AG04449 (cell line): ENCODE measurements around the gene CDH20.

Experiments
- CTCF ChIA-PET: fragments of 350-600 bp; formaldehyde crosslinking; extraction: SDS; loops from one replicate; lab custom pipeline; 2021; ENCODE audit warnings: antibody characterized with exemption; lab: Yijun Ruan, JAX
- POLR2A ChIA-PET: fragments of 400-600, 350-600 bp; formaldehyde crosslinking; extraction: SDS; loops from one replicate; lab custom pipeline; 2020; ENCODE audit warnings: antibody characterized with exemption, inconsistent platforms; lab: Yijun Ruan, JAX
- DNase-seq: peaks from one replicate; pipeline ENCODE4 v3.0.0-alpha.2; 2010; ENCODE audit warnings: low read depth, low spot score
- H3K4me3 ChIP-seq: 2 replicates; pipeline ENCODE4 v1.5.1; 2011; ENCODE audit warnings: low read depth, mild to moderate bottlenecking, control low read depth, low read length
- TF ChIP-seq, protein P1 (sequence below): IDR thresholded peaks from one replicate; pipeline ENCODE4 v1.5.1; 2011; ENCODE audit warnings: mild to moderate bottlenecking, moderate library complexity, low read length, control low read depth, inconsistent platforms; ENCODE audit not compliant: insufficient read depth; ENCODE audit errors: missing control alignments

Gene CDH20

DNA sequence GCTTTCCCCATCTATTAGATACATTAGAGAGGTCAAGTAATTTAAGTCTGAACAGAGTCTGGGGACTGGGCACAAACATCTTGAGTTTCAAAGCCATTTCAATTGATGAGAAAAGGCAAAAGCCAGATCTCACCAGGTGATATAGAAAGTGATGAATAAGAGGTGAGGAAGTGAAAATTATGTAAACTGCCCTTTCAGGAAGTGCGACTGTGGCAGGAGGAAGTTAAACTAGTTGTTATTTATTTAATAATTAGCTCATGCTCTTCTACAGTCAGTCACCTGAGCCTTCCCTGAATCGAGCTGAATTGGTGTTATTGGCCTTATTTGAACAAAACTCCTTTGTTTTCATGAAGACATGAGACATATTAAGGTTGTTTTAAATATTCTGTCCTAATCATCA lies 115.1 kb downstream of the CDH20 start:
- H3K4me3 ChIP-seq = no peak overlapping the region
- no peak for DNase-seq
- TF ChIP-seq, protein P1, sequence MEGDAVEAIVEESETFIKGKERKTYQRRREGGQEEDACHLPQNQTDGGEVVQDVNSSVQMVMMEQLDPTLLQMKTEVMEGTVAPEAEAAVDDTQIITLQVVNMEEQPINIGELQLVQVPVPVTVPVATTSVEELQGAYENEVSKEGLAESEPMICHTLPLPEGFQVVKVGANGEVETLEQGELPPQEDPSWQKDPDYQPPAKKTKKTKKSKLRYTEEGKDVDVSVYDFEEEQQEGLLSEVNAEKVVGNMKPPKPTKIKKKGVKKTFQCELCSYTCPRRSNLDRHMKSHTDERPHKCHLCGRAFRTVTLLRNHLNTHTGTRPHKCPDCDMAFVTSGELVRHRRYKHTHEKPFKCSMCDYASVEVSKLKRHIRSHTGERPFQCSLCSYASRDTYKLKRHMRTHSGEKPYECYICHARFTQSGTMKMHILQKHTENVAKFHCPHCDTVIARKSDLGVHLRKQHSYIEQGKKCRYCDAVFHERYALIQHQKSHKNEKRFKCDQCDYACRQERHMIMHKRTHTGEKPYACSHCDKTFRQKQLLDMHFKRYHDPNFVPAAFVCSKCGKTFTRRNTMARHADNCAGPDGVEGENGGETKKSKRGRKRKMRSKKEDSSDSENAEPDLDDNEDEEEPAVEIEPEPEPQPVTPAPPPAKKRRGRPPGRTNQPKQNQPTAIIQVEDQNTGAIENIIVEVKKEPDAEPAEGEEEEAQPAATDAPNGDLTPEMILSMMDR = no peak
- ChIA-PET POLR2A (no interaction called here), CTCF (no interaction called here)

DNA sequence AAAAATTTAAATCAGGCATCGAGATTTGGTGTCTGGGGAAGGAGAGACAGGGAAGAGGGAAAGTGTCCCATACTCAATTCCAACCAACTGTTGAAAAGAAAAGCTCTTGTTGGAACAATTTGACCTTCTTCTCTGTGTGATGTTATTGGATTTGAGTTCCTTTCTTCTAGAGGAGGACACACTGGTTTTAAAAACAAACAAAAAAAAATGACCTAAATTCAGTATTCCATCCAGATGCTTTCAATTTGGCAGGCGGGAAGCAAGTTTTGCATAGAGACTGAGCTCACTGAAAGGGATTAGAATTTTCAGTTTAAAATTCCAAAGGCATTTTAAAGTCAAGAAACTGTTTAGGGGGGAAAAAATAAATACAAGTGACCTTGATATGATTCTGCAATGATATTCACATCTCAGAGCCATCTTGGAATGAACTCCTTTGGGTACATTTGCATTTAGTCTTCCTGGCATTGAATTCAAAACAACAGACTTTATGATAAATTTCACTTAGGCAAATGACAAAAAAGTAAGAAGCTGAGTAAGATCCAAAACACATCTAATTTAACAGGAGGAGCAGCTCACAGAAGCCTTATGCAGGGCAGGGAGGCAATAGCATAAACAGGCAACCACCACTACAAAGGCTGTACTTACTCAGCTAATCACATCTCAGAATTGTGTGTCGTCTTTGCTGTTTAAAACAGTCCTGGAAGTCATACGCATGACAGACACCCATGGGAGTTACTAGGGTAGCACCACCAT lies 126.8 kb downstream of the CDH20 start:
- no peak overlapping the region for H3K4me3 ChIP-seq
- CTCF ChIA-PET = interaction anchor here (1.1 to 1.6 kb wide), 2 partner anchors 42 to 138 kb away, joined by 3 to 4 read pairs; no protein-coding TSS in a partner anchor
- no peak for DNase-seq
- TF ChIP-seq, protein P1 = no peak
- POLR2A ChIA-PET = no interaction called here

DNA sequence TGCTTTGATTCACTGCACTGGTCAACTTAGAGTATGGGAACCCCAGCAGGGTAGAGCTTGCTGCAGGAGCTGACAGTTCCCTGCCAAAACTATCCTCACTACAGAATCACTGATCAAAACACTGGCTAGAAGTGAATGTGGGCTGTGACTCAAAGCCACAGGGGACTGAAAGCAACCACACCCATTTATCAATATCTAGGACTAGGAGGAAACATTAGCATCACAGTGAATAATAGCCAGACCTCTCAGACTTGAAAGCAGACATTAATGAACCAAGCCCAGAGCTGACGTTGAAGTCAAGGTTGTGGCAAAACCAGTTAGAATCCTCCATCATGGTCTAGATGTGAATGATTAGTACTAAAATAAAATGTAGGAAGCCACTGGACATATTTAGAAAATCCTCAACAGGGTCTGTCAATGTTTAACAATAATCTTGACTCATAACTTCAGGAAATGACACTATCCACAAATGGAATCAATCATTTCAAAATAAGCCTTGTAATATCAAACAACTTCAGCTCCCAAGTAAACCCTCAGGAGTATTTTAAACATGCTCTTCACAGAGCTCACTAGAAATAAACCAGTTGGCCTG lies 131.4 kb downstream of the CDH20 start:
- ChIA-PET CTCF (no interaction called here), POLR2A (no interaction called here)
- no peak overlapping the region for H3K4me3 ChIP-seq
- DNase-seq = no peak
- TF ChIP-seq, protein P1 = no peak

DNA sequence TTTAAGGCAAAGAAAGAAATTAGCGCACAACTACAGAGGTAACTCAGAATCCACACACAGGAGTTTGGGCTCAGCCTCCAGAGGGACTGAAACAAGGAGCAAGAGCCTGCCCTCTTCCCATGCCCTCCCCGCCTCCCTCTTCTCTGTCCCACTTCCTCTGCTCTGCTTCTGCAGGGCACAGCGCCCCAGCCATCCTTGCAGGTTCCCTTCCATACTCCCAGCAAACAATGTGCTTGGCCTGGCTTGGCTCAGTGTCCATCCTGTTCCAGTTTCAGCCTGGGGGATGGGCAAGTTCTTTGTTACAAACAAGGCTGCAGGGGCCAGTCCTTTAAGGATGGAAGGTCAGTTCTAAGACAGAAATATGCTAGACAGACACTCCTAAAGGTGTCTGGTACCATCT lies 133.5 kb downstream of the CDH20 start:
- TF ChIP-seq, protein P1 = no peak
- POLR2A ChIA-PET = no interaction called here
- CTCF ChIA-PET = no interaction called here
- DNase-seq = no peak
- no peak overlapping the region for H3K4me3 ChIP-seq

DNA sequence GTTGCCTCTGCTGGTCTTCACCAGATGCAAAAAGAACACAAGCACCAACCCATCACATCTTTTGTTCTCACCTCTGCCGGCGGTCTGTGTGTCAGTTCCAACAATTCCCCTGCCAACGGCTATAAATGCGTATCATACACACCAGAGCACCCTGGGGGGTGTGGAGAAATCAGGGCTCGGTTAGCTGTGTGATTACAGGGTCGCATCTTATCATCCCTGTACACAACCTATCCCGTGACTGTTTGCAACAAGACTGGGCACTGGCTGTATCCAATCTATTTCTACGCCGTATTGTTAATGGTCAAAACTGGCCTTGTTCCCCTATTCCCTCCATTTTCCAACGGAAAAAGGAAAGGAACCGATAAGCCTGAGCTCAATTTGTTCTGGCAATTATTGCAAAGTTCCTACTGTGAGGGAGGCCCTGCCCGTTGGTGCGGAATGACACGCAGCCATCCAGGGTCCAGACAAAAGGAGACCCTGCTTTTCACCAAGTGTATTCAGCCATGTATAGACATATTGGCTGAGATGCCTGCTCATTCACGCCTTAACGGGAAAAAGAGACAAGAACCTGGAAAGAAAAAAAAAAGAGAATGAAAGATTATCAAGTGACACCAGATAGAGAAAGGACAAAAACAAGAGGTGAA lies 136.9 kb downstream of the CDH20 start:
- ChIA-PET CTCF (no interaction called here), POLR2A (no interaction called here)
- TF ChIP-seq, protein P1 = no peak
- DNase-seq = no peak
- H3K4me3 ChIP-seq = no peak overlapping the region

DNA sequence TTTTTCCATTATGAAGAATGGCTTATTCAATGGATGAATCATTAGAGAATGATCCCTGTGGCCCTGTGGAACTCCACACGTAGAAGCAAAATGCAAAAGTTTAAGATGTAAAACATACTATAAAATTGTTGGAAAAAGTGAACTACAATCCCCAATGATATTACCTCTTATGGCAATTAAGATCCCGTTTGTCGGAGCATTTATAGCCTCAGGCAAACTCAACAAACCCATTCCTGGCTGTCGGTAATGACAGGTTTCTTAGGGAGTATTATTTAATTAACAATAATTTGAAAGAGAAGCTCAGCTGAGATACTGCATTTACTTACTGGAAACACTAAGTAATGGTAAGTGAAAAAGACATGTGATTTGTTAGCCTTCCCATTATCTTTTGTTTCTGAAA lies 138.3 kb downstream of the CDH20 start:
- TF ChIP-seq, protein P1 = no peak
- no peak overlapping the region for H3K4me3 ChIP-seq
- no peak for DNase-seq
- ChIA-PET CTCF (interaction anchor here (0.8 to 1.0 kb wide), 2 partner anchors 31 to 149 kb away, joined by 3 to 4 read pairs; no protein-coding TSS in a partner anchor), POLR2A (no interaction called here)
